LNCaP clone FGC (cell line): Measurements from ENCODE around the gene ARHGAP30.

Experiments used
- DNase-seq: peaks from one replicate; pipeline ENCODE4 v3.0.0-alpha.2; 2011; ENCODE audit warnings: low read depth
- H3K4me3 ChIP-seq: 2 replicates; pipeline ENCODE4 v1.5.1; 2011; ENCODE audit warnings: mild to moderate bottlenecking, low read depth, low read length, control low read depth
- TF ChIP-seq, protein P1 (sequence below): IDR thresholded peaks from 2 replicates; pipeline ENCODE4 v1.5.1; 2012; ENCODE audit warnings: mild to moderate bottlenecking; ENCODE audit not compliant: control insufficient read depth, insufficient read depth; ENCODE audit errors: extremely low read depth

Gene ARHGAP30

DNA sequence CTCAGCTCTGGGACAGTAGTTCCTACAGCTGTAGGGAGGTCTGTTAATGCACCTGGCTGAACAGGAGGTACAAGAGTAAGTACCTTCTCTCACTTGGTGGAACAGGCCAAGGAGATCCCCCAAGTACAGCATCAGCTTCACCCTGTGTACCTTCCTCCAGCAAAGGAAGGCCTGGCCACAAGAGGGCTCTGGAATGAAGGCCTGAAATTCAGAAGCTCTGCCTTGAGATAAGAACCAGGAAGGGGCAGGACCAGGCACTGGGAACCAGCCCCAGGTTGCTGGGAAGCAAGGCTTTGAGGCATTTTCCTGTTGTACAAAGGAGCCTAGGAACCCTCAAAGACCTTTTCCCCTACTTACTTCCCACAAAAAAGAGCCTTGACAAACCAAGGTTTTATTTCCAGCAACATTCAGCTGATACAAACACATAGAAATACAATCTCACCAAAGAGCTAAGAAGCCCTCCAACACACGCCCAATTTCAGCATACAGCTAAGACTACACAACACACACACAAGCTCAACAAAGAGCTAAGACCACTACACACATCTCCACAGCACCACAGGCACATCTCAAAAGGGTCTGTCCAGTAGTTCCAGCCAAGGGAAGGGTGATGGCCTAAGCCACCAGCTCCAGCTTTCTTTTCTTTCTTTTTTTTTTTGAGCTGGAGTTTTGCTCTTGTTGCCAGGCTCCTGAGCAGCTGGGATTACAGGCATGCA lies 72.2 kb downstream of the ARHGAP30 start:
- no peak overlapping the region for H3K4me3 ChIP-seq
- TF ChIP-seq, protein P1, sequence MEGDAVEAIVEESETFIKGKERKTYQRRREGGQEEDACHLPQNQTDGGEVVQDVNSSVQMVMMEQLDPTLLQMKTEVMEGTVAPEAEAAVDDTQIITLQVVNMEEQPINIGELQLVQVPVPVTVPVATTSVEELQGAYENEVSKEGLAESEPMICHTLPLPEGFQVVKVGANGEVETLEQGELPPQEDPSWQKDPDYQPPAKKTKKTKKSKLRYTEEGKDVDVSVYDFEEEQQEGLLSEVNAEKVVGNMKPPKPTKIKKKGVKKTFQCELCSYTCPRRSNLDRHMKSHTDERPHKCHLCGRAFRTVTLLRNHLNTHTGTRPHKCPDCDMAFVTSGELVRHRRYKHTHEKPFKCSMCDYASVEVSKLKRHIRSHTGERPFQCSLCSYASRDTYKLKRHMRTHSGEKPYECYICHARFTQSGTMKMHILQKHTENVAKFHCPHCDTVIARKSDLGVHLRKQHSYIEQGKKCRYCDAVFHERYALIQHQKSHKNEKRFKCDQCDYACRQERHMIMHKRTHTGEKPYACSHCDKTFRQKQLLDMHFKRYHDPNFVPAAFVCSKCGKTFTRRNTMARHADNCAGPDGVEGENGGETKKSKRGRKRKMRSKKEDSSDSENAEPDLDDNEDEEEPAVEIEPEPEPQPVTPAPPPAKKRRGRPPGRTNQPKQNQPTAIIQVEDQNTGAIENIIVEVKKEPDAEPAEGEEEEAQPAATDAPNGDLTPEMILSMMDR, result peak; percentile 60
- DNase-seq, result no peak
